M059J (cell line): ENCODE results near the gene YIPF6. TPM values are rescaled to one million over a fixed set of nuclear protein-coding genes. Genes with fewer than 3 reads are reported as not detected.

ENCODE experiments used
- total RNA-seq: library from RNA; depleted of rRNA; stranded (reverse); fragments of >200 nt; shearing (Covaris generic); gene quantifications from 2 replicates; pipeline ENCODE4 v1.2.3, GENCODE V29; 2014; rRNA removed

The YIPF6 gene
- total RNA-seq, 1 experiment from 2014 or later: 46.8 TPM

Other genes with a start within 250 kb of the YIPF6 start
- 3.0 and 7.0 TPM in 2 replicates for gene OPHN1, start 65.6 kb upstream of the YIPF6 start, total RNA-seq
- 9.5 and 14.4 TPM in 2 replicates for gene STARD8, start 148.6 kb downstream of the YIPF6 start, total RNA-seq